Activated CD4-positive, alpha-beta T cell treated with anti-CD3 and anti-CD28 coated beads for 24 hours (primary cell): Measurements from ENCODE around the gene SMPD4.
"Not testable (repeated sequence)": the region's sequence is repeated elsewhere in the genome, so short reads cannot be mapped to it uniquely, and the experiment has no call there.

Experiments used
- DNase-seq, 2 donors: peaks; one replicate each; pipeline ENCODE4 v3.0.0-alpha.2; 2020; ENCODE audit warnings: low read depth in 2 of 2

Gene SMPD4

DNA sequence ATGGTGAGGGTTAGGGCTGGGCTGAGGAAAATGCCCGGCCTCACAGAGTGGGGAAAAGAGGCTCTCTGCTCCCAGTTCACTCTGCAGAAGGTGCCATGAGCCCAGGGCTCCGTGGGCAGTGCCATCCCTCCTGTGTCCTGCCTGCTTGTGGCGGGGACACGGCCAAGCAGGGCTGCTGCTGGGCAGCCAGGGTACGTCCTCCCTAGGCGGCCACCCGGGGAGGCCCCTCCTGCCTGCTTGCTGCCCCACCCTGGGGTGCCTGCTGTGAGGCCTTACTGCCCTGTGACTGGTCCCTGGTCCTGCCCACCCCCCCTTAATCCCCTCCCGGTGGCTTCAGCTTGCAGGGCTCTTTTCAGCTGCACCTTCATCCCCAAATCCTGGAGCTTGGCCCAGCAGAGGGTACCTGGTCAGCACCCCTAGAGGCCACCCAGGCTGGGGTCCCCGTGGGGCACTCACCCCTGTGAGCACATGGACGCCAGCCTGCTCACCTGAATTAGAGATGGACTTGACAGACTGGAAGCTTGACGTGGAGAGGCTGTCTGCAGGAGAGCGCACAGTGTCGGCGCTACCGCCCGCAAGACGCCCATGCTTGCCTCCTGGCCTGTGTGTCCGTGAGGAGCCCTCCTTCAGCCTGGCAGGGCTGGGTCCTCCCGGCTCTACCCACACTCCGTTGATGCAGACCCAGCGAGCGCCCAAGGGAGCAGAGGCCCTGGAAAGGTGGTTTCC is 39.6 kb downstream of the SMPD4 start:
- DNase-seq, result not testable (repeated sequence)

DNA sequence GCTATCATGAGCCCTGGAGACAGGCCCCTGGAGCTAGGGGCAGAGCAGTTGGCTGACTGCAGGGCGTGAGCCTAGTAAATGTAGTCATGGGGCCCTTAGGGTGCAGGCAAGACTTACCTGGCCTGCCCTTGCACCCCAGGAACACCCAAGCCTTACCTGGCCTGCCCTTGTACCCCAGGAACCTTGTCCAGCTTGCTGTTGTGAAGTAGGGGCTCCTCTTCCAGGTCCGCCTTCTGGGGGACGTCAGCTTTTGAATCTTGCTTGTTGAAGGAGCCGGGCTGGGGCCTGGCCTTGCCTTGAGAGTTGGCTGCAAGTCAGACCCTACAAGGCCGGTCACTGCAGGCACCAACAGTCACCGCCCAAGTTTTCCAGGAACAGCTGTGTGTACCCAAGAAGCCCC is 40.4 kb downstream of the SMPD4 start:
- DNase-seq, result not testable (repeated sequence)

DNA sequence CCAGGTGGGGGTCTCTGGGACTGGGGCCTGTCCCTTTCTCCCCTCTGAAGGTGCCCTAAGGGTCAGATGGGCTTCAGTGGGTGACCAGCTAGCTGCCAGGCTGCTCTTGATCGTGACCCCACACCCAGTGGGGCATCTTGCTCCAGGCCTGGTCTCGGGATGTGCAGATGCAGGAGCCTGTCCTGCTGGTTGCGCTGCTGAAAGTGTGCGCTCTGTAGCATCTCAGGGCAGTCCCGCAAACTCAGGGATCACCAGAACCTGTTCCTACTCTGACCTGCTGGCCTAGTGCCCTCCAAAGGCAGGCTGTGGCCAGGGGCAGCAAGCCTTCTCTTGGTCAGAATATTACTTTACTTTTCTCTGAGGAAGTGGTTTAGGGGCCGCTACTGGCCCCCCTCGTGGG is 40.9 kb downstream of the SMPD4 start:
- not testable (repeated sequence) for DNase-seq

DNA sequence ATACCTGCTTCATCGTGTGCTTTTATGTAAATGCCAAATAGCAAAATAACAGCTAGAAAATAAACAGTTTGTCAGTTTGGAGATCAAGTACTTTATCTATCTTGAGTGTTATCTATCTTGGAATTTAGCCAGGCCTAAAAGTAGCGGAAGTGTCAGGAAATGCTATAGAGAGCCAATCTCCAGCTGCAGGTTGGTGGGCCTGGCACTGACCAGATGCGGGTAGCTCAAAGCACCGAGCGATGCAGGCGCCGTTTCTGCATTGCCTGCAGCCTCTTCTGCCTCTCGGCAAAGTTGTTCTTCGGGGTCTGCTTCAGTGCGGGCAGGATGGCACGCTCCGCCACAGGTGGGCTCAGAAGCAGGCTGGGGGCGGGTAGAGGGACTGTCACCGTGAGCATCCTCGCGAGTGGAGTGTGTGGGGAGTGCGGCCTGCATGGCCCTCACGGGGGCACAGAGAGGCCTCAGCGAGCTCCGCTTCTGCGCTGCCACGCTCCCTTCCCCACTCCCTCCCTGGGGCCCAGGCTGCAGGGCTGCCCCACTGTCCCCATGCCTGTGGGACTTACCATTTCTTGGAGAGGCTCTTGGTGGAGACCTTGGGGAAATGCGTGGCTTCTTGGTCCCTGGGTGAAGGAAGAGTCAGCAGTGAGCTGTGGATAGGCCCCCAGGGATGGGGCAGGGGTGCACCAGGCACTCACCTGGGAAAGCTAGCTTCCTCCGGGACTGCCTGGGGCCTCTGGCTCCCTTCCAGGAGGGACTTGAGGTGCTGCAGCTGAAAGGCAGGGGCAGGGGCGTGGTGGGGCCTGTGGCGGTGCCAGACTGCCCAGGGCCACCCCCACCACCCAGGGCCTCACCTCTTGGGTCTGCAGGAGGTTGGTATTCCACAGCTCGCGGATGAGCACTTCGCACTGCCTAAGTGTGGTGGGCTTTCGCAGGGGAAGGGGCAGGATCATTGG is 41.8 kb downstream of the SMPD4 start:
- not testable (repeated sequence) for DNase-seq

DNA sequence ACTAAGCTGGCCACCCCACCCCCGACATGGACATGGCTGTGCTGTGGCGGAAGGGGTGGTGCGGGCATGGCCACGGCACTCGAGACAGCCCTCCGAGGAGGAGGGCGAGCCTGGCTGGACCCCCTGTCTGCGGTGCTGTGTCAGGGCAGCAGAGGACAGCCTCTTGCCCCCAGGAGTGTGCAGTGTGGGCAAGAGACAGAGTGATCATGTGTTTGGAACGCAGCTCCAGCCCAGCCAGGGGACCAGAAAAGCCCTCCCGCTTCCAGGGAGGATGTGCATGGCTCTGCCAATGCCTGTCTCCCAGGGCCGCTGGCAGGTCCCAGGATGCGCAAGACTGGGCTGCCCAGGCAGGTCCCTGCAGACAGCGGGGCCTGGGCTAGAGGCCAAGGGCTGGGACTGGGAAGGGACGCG is 42.6 kb downstream of the SMPD4 start:
- not testable (repeated sequence) for DNase-seq

DNA sequence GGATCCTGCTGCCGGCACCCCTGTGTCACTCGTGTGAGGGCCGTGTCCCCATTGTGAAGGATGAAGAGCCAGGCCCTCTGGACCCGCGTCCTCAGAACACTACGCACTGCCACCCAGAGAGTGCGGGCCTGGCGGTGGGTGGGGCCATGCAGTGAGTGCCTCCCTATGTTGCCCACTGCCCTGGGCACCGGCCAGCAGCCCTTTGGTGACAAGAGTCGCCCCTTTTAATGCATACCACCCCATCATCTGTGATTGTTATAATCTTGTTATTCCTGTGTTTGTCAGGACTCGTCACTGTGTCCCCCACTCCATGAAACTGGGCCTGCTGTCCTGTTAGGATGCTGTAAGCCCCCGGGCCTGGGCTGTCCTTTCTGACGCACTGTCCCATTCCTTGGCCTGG is 43.1 kb downstream of the SMPD4 start:
- not testable (repeated sequence) for DNase-seq

DNA sequence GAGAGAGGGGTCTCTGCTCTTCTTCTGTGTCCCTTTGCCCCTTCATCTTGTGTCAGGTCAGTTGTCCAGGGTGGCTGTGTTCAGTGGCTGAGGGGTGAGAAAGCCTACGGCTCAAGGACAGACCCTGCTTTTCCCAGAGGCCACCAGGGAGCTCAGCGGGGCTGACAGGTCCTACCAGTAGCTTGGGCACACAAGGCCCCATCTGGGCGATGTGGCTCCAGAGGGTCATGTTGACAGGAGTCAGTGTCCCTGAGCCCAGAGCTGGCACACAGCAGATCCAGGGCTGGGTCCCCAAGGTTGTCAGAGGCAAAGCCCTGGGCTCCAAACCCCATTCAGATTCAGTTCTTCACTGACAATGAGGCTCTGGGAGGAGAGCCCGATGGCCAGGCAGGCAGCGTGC is 44.3 kb downstream of the SMPD4 start:
- DNase-seq, result not testable (repeated sequence)

DNA sequence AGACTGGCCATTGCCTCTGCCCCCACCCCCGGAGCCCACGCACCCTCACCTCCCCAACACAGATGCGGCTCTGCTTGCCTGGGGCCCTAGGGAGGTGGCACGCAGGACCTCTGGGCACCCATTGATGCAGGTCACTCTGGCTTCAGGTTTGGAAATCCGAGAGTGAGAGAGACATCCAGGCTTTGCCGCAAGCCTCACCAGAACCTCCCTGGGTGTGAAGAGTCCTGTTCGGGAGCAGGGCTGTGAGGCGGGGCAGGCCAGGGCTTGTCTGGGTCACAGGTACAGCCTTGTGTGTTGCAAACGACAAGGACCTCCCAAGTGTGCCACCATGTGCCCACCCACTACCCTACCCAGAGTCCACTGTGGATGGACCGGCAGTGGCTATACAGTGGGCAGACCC is 44.9 kb downstream of the SMPD4 start:
- not testable (repeated sequence) for DNase-seq

DNA sequence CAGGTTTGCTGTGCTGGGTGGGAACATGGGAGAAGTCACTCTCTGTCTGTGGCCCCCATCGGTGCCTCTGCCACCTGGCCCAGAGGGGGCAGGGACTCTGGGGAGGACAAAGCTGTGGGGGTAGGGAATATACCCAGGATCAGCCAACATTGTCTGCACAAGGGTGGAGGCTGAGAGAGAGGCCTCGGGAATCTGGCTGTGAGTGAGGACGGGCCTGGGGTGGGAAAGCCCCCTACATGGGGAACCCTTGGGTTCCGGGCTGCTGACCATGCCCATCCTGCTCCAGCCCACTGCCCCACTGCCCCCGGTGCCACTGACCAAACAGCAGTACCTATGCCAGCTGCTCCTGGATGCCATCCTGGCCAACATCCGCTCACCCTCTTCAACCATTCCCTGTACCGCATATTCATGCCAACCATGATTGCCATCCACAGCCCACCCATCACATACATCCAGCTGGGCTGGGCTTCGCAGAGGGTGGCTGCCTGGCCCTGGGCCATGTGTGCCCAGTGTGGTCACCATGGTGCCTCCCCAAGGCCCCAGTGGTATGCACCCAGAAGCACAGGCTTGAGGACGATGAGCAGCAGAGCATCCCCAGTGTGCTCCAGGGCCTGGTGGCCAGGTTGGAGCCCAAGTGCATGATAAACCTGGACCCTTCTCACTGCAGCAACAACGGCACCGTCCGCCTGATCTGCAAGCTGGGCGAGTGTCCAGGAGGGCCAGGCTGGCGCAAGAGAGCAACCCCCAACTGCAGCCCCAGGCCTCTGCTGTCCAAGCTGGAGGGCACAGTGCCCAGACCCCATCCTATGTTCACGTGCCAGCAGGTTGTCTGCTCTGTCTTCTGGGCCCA is 45.5 kb downstream of the SMPD4 start:
- DNase-seq, result no peak

DNA sequence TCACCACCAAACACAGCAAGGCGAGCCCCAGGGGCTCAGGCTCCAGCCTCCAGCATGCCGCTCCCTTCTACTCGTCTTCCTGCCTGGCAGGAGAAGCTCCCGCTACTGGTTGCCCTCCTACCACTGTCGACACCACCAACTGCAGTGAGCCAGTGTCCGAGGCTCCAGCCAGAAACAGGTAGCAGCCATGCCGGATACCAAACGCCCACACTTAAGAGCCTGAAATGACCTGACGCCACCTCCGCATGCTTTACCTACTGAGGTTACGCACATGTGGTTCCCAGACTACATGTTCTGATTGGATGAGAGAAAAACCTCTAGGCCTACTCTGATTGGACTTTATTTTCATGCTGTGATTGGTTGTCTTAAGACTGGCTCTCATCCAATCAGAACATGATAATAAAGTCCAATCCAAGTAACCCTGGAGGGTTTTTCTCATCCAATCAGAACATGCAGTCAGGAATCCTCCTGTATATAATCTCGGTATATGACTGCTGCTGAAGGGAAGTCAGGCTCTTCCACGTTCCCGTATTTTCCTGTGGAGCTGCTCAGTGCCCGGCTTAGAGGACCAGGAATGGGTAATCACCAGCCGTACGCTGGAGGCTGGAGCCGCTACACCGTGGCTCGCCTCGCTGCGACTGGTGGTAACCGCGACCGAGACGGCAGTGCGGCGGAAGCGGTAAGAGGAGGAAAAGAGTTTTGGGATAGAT is 52.1 kb downstream of the SMPD4 start, which contains the start of gene POTEF:
Gene POTEF (minus strand): TSS at position 103 of the 710 bp plus-strand sequence. CDS start 8,707 bp downstream, outside the sequence.
- DNase-seq, result not testable (repeated sequence)

DNA sequence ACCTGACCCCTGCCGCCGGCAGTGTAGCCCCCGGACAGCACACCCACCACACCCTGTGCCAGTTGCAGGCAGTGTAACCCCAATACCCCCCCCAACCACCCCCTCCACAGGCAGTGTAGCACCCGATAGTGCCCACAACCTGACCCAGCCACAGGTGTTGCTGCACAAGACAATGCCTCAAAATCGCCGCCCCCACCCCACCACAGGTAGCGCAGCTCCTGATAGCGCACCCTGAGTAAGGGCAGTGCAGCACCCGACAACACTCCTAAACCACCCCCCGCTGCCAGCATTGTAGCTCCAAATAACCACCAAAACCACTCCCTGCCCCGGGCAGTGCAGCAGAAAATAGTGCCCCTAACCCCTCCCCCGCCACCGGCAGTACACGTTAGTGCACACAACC is 52.9 kb downstream of the SMPD4 start:
- DNase-seq, result not testable (repeated sequence)

DNA sequence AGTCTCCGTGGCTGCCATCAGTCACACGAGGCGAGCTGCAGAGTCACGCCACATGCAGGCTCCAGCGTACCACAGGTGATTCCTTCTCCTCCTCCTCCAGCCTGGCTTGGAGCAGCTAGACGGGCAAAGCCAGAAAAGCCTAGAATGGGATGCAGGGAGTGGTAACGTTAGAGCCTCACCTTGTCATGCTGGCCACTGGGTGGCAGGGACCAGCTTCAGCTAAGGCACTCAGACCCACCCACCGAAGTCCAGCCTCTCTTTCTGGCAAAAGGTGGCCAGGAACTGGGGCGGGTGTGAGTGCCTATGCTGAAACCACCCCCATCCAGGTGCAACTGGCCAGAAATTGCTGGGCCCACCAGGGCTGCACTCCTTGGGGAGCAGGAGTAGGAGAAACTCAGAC is 53.7 kb downstream of the SMPD4 start:
- DNase-seq, result not testable (repeated sequence)

DNA sequence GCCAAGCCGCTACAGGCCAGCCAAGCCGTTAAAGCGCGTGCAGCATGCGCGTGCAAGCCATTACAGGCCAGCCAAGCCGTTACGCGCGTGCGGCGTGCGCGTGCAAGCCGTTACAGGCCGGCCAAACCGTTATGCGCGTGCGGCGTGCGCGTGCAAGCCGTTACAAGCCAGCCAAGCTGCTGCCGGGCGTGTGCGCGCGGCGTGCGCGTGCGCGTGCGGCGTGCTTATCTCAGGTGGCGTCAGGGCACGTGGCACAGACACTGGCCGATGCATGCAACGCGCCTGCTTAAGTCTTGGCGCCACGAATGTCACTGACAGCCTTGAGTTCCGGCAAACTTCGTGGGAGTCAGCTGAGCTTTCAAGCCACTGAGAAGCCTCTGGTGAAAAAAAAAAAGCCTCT is 60.5 kb downstream of the SMPD4 start:
- not testable (repeated sequence) for DNase-seq

DNA sequence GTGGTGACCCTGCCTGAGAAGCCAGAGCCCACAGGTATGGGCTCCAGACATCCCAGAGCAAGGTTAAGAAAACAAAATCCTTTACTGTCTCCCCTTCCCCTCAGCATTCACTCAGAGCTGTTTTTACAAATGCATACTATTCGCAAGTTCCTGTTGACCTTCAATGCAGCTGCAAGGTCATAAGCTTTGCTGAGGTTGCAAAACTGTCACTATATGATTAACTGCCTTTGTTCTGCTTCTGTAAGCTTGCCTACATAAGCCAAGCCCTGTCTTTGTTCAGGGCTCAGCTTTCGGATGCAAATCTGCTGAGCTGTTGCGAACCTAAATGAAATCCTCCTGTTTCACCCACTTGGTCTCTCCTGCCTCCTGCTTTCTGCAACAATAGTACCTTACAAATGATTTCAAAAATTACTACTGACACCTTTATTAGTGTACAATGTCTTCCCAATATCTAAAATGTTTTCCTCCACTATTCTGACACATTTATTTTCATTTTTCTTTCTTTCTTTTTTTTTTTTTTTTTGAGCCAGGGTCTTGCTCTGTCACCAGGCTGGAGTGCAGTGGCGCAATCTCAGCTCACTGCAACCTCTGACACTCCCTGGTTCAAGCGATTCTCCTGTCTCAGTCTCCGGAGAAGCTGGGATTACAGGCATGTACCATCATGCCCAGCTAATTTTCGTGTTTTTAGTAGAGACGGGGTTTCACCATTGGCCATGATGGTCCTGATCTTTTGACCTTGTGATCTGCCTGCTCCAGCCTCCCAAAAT is 78.6 kb downstream of the SMPD4 start:
- not testable (repeated sequence) for DNase-seq
